ENCODE measurements around the gene IL1F10. TPM values are rescaled to one million over a fixed set of nuclear protein-coding genes. Genes with fewer than 3 reads are reported as not detected.

The IL1F10 gene
- total and polyA plus RNA-seq, 2 of the 8 experiments (the other 6 are each of a cell fraction or from before 2014, with no cell fraction given), result not detected

DNA sequence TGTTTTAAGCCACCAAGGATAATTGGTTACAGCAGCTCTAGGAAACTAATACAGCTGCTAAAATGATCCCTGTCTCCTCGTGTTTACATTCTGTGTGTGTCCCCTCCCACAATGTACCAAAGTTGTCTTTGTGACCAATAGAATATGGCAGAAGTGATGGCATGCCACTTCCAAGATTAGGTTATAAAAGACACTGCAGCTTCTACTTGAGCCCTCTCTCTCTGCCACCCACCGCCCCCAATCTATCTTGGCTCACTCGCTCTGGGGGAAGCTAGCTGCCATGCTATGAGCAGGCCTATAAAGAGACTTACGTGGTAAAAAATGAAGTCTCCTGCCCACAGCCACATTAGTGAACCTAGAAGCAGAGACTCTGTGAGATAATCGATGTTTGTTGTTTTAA, 3.5 kb upstream of the IL1F10 start (continued):
- TF ChIP-seq CHD7 (IDR thresholded peaks at IDR 0.05; ENCODE audit: insufficient replicate concordance, low read length) (no peak), BCL11A (IDR thresholded peaks at IDR 0.05; ENCODE audit: low read depth in 2 of 2, low read length in 2 of 2) (no peak), KDM4A (IDR thresholded peaks at IDR 0.05; ENCODE audit: low read depth, low read length, severe bottlenecking) (no peak)
